ENCODE results near the gene CD47.

GRCh38 chr3:108071368-108071767, 19.5 kb downstream of the CD47 start:
- TF ChIP-seq CTCF (IDR thresholded peaks at IDR 0.05) (no peak), EZH2 (IDR thresholded peaks at IDR 0.05; ENCODE audit: borderline replicate concordance, insufficient read depth, low read depth, low read length, poor library complexity, severe bottlenecking) (no peak)
